HCT116 (cell line): ENCODE data around the gene PGAP6.
A peak's percentile ranks its signal among the peaks of the same experiment; 100 is the strongest.

Experiments
- CTCF ChIP-seq, 3 experiments: fragments of 200-600 bp in 1 of 3; sonication (generic) in 1 of 3; IDR thresholded peaks in 2 of 3; conservative IDR thresholded peaks in 1 of 3; 2 replicates each; pipeline ENCODE4 v1.5.1; 2012 to 2017; ENCODE audit warnings: low read depth in 2 of 3, low read length in 2 of 3, antibody characterized with exemption in 1 of 3, borderline replicate concordance in 1 of 3, control low read depth in 1 of 3, mild to moderate bottlenecking in 1 of 3, mixed read lengths in 1 of 3, mixed run types in 1 of 3, moderate library complexity in 1 of 3; ENCODE audit not compliant: insufficient read depth in 1 of 3
- EZH2 ChIP-seq: fragments of 200-600 bp; sonication (generic); IDR thresholded peaks from 2 replicates; pipeline ENCODE4 v1.6.1; 2017; ENCODE audit warnings: antibody characterized with exemption, mixed run types
- EZH2phosphoT487 ChIP-seq: fragments of 200-600 bp; IDR thresholded peaks from 2 replicates; pipeline ENCODE4 v1.6.1; 2018; ENCODE audit warnings: antibody characterized with exemption, borderline replicate concordance
- MAX ChIP-seq: IDR thresholded peaks from 2 replicates; pipeline ENCODE4 v1.6.1; 2012
- POLR2AphosphoS5 ChIP-seq: IDR thresholded peaks from 2 replicates; pipeline ENCODE4 v1.6.1; 2011; ENCODE audit warnings: mild to moderate bottlenecking, low read depth, low read length, moderate library complexity
- RAD21 ChIP-seq: IDR thresholded peaks from 2 replicates; pipeline ENCODE4 v1.6.1; 2012; ENCODE audit warnings: low read depth, mild to moderate bottlenecking
- SIN3A ChIP-seq: IDR thresholded peaks from 2 replicates; pipeline ENCODE4 v1.6.1; 2012; ENCODE audit warnings: low read depth
- YY1 ChIP-seq: IDR thresholded peaks from 2 replicates; pipeline ENCODE4 v1.6.1; 2011; ENCODE audit warnings: low read length, low read depth, moderate library complexity, mild to moderate bottlenecking; ENCODE audit not compliant: insufficient replicate concordance; ENCODE audit errors: extremely low read depth
- ZFX ChIP-seq: fragments of 450-650 bp; IDR thresholded peaks from 2 replicates; pipeline ENCODE4 v1.6.1; 2017

- TF ChIP-seq EZH2, result no peak
- no peak for TF ChIP-seq CTCF (IDR thresholded peaks at IDR 0.05 in 2 of 3, conservative IDR thresholded peaks at IDR 0.05 in 1 of 3; ENCODE audit: borderline replicate concordance in 1 of 3, insufficient read depth in 1 of 3, low read depth in 2 of 3, low read length in 2 of 3)
- no peak for TF ChIP-seq MAX
- TF ChIP-seq ZFX, result peak; percentile 66
- TF ChIP-seq SIN3A, result no peak
- no peak for TF ChIP-seq YY1
- TF ChIP-seq EZH2phosphoT487, result no peak
- no peak for TF ChIP-seq RAD21
- no peak for TF ChIP-seq POLR2AphosphoS5
Measured at GRCh38 chr16:425740-426114, 43.9 kb upstream of the PGAP6 start.
